H9 (cell line): ENCODE results near the gene SATL1. TPM values are rescaled to one million over a fixed set of nuclear protein-coding genes. Genes with fewer than 3 reads are reported as not detected.

ENCODE experiments used
- DNase-seq: peaks from one replicate; pipeline ENCODE4 v3.0.0-alpha.2; 2017
- H2AFZ ChIP-seq: one replicate; pipeline ENCODE4 v1.6.1; 2013; ENCODE audit warnings: mild to moderate bottlenecking, low read length, control low read depth, moderate library complexity
- H2AK5ac ChIP-seq: 2 replicates; pipeline ENCODE4 v1.6.1; 2013; ENCODE audit warnings: low read length, control low read depth, mixed read lengths; ENCODE audit not compliant: insufficient read length
- H2BK120ac ChIP-seq: one replicate; pipeline ENCODE4 v1.6.1; 2013; ENCODE audit warnings: low read depth, mild to moderate bottlenecking, low read length, control low read depth, inconsistent platforms; ENCODE audit not compliant: poor library complexity, severe bottlenecking
- H2BK12ac ChIP-seq: 2 replicates; pipeline ENCODE4 v1.6.1; 2013; ENCODE audit warnings: low read length, control low read depth, mixed read lengths, low read depth; ENCODE audit not compliant: insufficient read length
- H2BK15ac ChIP-seq: 2 replicates; pipeline ENCODE4 v1.6.1; 2013; ENCODE audit warnings: low read depth, low read length, control low read depth
- H2BK20ac ChIP-seq: one replicate; pipeline ENCODE4 v1.6.1; 2013; ENCODE audit warnings: low read depth, mild to moderate bottlenecking, low read length, control low read depth, inconsistent platforms; ENCODE audit not compliant: poor library complexity, severe bottlenecking
- H2BK5ac ChIP-seq: 2 replicates; pipeline ENCODE4 v1.6.1; 2013; ENCODE audit warnings: low read length, control low read depth, mixed read lengths; ENCODE audit not compliant: insufficient read length
- H3K14ac ChIP-seq: 2 replicates; pipeline ENCODE4 v1.6.1; 2013; ENCODE audit warnings: low read length, control low read depth; ENCODE audit not compliant: insufficient read depth
- H3K18ac ChIP-seq: 2 replicates; pipeline ENCODE4 v1.6.1; 2013; ENCODE audit warnings: low read depth, mild to moderate bottlenecking, mixed read lengths, low read length, control low read depth; ENCODE audit not compliant: insufficient read length
- H3K23ac ChIP-seq: 2 replicates; pipeline ENCODE4 v1.6.1; 2013; ENCODE audit warnings: low read length, control low read depth, mixed read lengths, low read depth; ENCODE audit not compliant: insufficient read length
- H3K23me2 ChIP-seq: 2 replicates; pipeline ENCODE4 v1.6.1; 2013; ENCODE audit warnings: low read depth, mild to moderate bottlenecking, mixed read lengths, low read length, control low read depth; ENCODE audit not compliant: insufficient read length, poor library complexity, severe bottlenecking
- H3K27ac ChIP-seq: 2 replicates; pipeline ENCODE4 v1.5.1; 2013; ENCODE audit warnings: low read length, control low read depth, mixed read lengths, low read depth; ENCODE audit not compliant: insufficient read length
- H3K27me3 ChIP-seq: 2 replicates; pipeline ENCODE4 v1.6.1; 2013; ENCODE audit warnings: low read length, control low read depth, inconsistent platforms; ENCODE audit not compliant: insufficient read depth
- H3K4ac ChIP-seq: 2 replicates; pipeline ENCODE4 v1.6.1; 2013; ENCODE audit warnings: low read depth, mild to moderate bottlenecking, control low read depth, inconsistent platforms, low read length, moderate library complexity
- H3K4me1 ChIP-seq: 2 replicates; pipeline ENCODE4 v1.6.1; 2013; ENCODE audit warnings: low read length, control low read depth, inconsistent platforms; ENCODE audit not compliant: insufficient read depth
- H3K4me2 ChIP-seq: 2 replicates; pipeline ENCODE4 v1.6.1; 2013; ENCODE audit warnings: low read length, control low read depth, mixed read lengths; ENCODE audit not compliant: insufficient read length, insufficient read depth
- H3K56ac ChIP-seq: 2 replicates; pipeline ENCODE4 v1.6.1; 2013; ENCODE audit warnings: low read depth, mild to moderate bottlenecking, mixed read lengths, low read length, control low read depth; ENCODE audit not compliant: insufficient read length
- H3K79me1 ChIP-seq: 2 replicates; pipeline ENCODE4 v1.6.1; 2013; ENCODE audit warnings: low read depth, mild to moderate bottlenecking, moderate library complexity, low read length, control low read depth, inconsistent platforms; ENCODE audit not compliant: insufficient read depth, poor library complexity, severe bottlenecking
- H3K79me2 ChIP-seq: 2 replicates; pipeline ENCODE4 v1.6.1; 2013; ENCODE audit warnings: low read length, control low read depth, inconsistent platforms; ENCODE audit not compliant: insufficient read depth
- H3K9ac ChIP-seq: 2 replicates; pipeline ENCODE4 v1.6.1; 2013; ENCODE audit warnings: low read length, control low read depth, mixed read lengths; ENCODE audit not compliant: insufficient read length; ENCODE audit errors: extremely low read depth
- H3K9me3 ChIP-seq: one replicate; pipeline ENCODE4 v1.6.1; 2013; ENCODE audit warnings: low read depth, low read length, inconsistent platforms; ENCODE audit not compliant: control insufficient read depth
- H3T11ph ChIP-seq: one replicate; pipeline ENCODE4 v1.6.1; 2013; ENCODE audit warnings: mild to moderate bottlenecking, low read length, control low read depth, inconsistent platforms
- H4K20me1 ChIP-seq: one replicate; pipeline ENCODE4 v1.6.1; 2013; ENCODE audit not compliant: control insufficient read depth, insufficient read length, insufficient read depth
- H4K5ac ChIP-seq: 2 replicates; pipeline ENCODE4 v1.6.1; 2013; ENCODE audit warnings: low read depth, mild to moderate bottlenecking, mixed read lengths, low read length, control low read depth; ENCODE audit not compliant: insufficient read length
- H4K8ac ChIP-seq: replicated peaks from 2 replicates; pipeline ENCODE4 v1.6.1; 2013; ENCODE audit warnings: low read length, control low read depth, mixed read lengths, low read depth; ENCODE audit not compliant: insufficient read length
- H4K91ac ChIP-seq: 2 replicates; pipeline ENCODE4 v1.6.1; 2013; ENCODE audit warnings: low read depth, mild to moderate bottlenecking, moderate library complexity, mixed read lengths, low read length, control low read depth; ENCODE audit not compliant: insufficient read length
- H3K27ac Mint-ChIP-seq, 3 experiments: 2 replicates in 2 of 3; 3 replicates in 1 of 3; pipeline ENCODE4 v1.8.0; 2020 to 2021; ENCODE audit warnings: mixed read lengths in 3 of 3, mild to moderate bottlenecking in 1 of 3, moderate library complexity in 1 of 3
- H3K27me3 Mint-ChIP-seq: 2 replicates; pipeline ENCODE4 v1.8.0; 2021; ENCODE audit warnings: low read depth, mild to moderate bottlenecking, moderate library complexity, mixed read lengths
- H3K36me3 Mint-ChIP-seq, 3 experiments: 2 replicates in 2 of 3; 3 replicates in 1 of 3; pipeline ENCODE4 v1.8.0; 2020 to 2021; ENCODE audit warnings: low read depth in 3 of 3, mixed read lengths in 3 of 3; ENCODE audit not compliant: insufficient read depth in 1 of 3
- H3K4me1 Mint-ChIP-seq, 2 experiments: 2 replicates each; pipeline ENCODE4 v1.8.0; 2020; ENCODE audit warnings: mixed read lengths in 2 of 2
- H3K4me3 Mint-ChIP-seq, 2 experiments: 2 replicates in 1 of 2; 3 replicates in 1 of 2; pipeline ENCODE4 v1.8.0; 2020 to 2021; ENCODE audit warnings: mild to moderate bottlenecking in 2 of 2, mixed read lengths in 2 of 2, moderate library complexity in 1 of 2
- H3K9me3 Mint-ChIP-seq, 2 experiments: 2 replicates in 1 of 2; 3 replicates in 1 of 2; pipeline ENCODE4 v1.8.0; 2020; ENCODE audit warnings: mild to moderate bottlenecking in 2 of 2, mixed read lengths in 2 of 2, moderate library complexity in 1 of 2
- WGBS: extraction: QIAGEN DNeasy Blood & Tissue Kit; methylation state at CpG from one replicate; pipeline ENCODE4 v1.1.7; 2013; ENCODE audit warnings: missing lambda C conversion rate, low lambda C conversion rate, mixed read lengths; ENCODE audit not compliant: insufficient read length; ENCODE audit errors: extremely low coverage; 5-methylcytosine and 5-hydroxymethylcytosine counted together
- total RNA-seq: library from RNA; stranded (reverse); gene quantifications from 2 replicates; pipeline ENCODE4 v1.2.1, GENCODE V29; 2021
- TF ChIP-seq, protein P1 (sequence below): fragments of 200-600 bp; sonication (generic); conservative IDR thresholded peaks from 3 replicates; pipeline ENCODE4 v1.8.0; 2021; ENCODE audit warnings: antibody characterized with exemption, mild to moderate bottlenecking

SATL1 gene
- total RNA-seq, 1 experiment from 2014 or later = 0.31 TPM

DNA sequence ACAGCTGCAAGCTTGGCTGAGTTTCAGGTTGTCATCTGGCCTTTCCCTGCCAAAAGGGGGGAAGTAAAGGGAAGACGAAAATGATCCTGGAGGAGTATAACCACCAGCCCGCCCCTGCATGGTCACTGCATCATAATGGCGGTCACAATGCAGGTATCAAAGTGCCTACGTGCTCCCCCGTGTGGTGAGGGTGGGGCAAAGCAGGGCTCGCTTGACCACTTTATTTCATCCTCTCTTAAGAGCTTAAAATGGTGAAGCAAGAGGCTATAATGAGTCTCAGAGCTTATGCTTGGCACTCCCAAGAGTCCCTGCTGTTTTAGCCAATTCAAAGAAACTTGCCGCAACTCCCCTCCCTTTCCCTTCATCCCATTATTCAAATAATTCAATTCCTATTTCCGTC lies 134.3 kb downstream of the SATL1 start:
- no peak overlapping the region for H3K27ac ChIP-seq
- H3K23ac ChIP-seq = no peak overlapping the region
- TF ChIP-seq, protein P1, sequence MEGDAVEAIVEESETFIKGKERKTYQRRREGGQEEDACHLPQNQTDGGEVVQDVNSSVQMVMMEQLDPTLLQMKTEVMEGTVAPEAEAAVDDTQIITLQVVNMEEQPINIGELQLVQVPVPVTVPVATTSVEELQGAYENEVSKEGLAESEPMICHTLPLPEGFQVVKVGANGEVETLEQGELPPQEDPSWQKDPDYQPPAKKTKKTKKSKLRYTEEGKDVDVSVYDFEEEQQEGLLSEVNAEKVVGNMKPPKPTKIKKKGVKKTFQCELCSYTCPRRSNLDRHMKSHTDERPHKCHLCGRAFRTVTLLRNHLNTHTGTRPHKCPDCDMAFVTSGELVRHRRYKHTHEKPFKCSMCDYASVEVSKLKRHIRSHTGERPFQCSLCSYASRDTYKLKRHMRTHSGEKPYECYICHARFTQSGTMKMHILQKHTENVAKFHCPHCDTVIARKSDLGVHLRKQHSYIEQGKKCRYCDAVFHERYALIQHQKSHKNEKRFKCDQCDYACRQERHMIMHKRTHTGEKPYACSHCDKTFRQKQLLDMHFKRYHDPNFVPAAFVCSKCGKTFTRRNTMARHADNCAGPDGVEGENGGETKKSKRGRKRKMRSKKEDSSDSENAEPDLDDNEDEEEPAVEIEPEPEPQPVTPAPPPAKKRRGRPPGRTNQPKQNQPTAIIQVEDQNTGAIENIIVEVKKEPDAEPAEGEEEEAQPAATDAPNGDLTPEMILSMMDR = peak; percentile 66
- DNase-seq = peak; percentile 56
- H2BK5ac ChIP-seq = no peak overlapping the region
- 100% methylated on average over 2 of the region's 8 CpGs for WGBS
- H3K14ac ChIP-seq = no peak overlapping the region
- no peak overlapping the region for H3K4ac ChIP-seq
- Mint-ChIP-seq H3K4me1 (no peaks in the 10 kb centered on the region), H3K9me3 (peaks cover 42 to 48% of the 10 kb centered on the region in 2 experiments), H3K36me3 (peaks cover 4 to 10% (median 7%) of the 10 kb centered on the region in 3 experiments; a peak in 4 of 7 replicates), H3K27ac (no peak overlapping the region), H3K4me3 (no peak overlapping the region), H3K27me3 (no peaks in the 10 kb centered on the region)
- H3T11ph ChIP-seq = no peak overlapping the region
- H3K56ac ChIP-seq = no peak overlapping the region
- H3K79me1 ChIP-seq = no peaks in the 10 kb centered on the region
- H2BK12ac ChIP-seq = no peak overlapping the region
- no peak overlapping the region for H3K4me2 ChIP-seq
- no peak overlapping the region for H2BK15ac ChIP-seq
- no peak overlapping the region for H4K5ac ChIP-seq
- H4K8ac ChIP-seq = no peak overlapping the region
- no peak overlapping the region for H4K91ac ChIP-seq
- H3K23me2 ChIP-seq = no peaks in the 10 kb centered on the region
- H2AFZ ChIP-seq = no peak overlapping the region
- no peak overlapping the region for H2BK20ac ChIP-seq
- no peak overlapping the region for H3K9ac ChIP-seq
- no peaks in the 10 kb centered on the region for H3K79me2 ChIP-seq
- no peaks in the 10 kb centered on the region for H3K4me1 ChIP-seq
- H4K20me1 ChIP-seq = no peaks in the 10 kb centered on the region
- no peak overlapping the region for H2AK5ac ChIP-seq
- H3K18ac ChIP-seq = no peak overlapping the region
- H3K9me3 ChIP-seq = peaks cover 19% of the 10 kb centered on the region
- H3K27me3 ChIP-seq = no peaks in the 10 kb centered on the region
- H2BK120ac ChIP-seq = no peak overlapping the region
